HepG2 (cell line): Measurements from ENCODE around the gene FBP1. TPM values are rescaled to one million over a fixed set of nuclear protein-coding genes. Genes with fewer than 3 reads are reported as not detected.

Experiments used
- ATAC-seq: fragments of 200-7000 bp; cut with Tn5 transposase; 3 replicates; pipeline ENCODE4 v1.9.1; 2020; ENCODE audit warnings: mild to moderate bottlenecking, moderate library complexity
- BruUV-seq: library from RNA; stranded (reverse); fragments of 400-500 nt; replicated peaks from 2 replicates; lab custom pipeline; 2021; lab: Mats Ljungman, UMichigan
- CTCF ChIA-PET: fragments of 300-600 bp; formaldehyde crosslinking; extraction: SDS; loops from one replicate; lab custom pipeline; 2021; ENCODE audit warnings: low total read pairs, inconsistent platforms, low intra/inter-chr PET ratio; lab: Yijun Ruan, JAX
- POLR2A ChIA-PET: fragments of 350-600 bp; sonication (Branson Sonifier 250); formaldehyde crosslinking; loops from one replicate; lab custom pipeline; 2020; ENCODE audit warnings: antibody characterized with exemption, inconsistent platforms; lab: Yijun Ruan, JAX
- DNase-seq: peaks from one replicate; pipeline ENCODE4 v3.0.0-alpha.2; 2015; ENCODE audit warnings: low spot score
- FAIRE-seq: peaks from 3 replicates; lab custom pipeline; 2011; peaks lifted over from hg19 to GRCh38; lab: Jason Lieb, UNC
- H2AFZ ChIP-seq: one replicate; pipeline ENCODE4 v1.6.1; 2011; ENCODE audit warnings: low read length, inconsistent platforms
- H3K27ac ChIP-seq: fragments of 300-600 bp; 3 replicates; pipeline ENCODE4 v1.8.0; 2011; ENCODE audit warnings: mixed run types, mild to moderate bottlenecking, mixed read lengths, low read length, inconsistent platforms; ENCODE audit not compliant: insufficient read depth; ENCODE audit errors: extremely low read length
- H3K27me3 ChIP-seq, 2 experiments: fragments of 200-600 bp in 1 of 2; 2 replicates in 1 of 2; 3 replicates in 1 of 2; pipeline versions ENCODE4 v1.6.0 to v1.8.0; 2011; ENCODE audit warnings: low read length in 2 of 2, mild to moderate bottlenecking in 2 of 2, moderate library complexity in 2 of 2, inconsistent platforms in 1 of 2; ENCODE audit not compliant: insufficient read depth in 2 of 2, control insufficient read depth in 1 of 2
- H3K36me3 ChIP-seq, 2 experiments: fragments of 200-600 bp in 1 of 2; replicated peaks in 1 of 2; 2 replicates in 1 of 2; 3 replicates in 1 of 2; pipeline versions ENCODE4 v1.5.1 to v1.8.0; 2011; ENCODE audit warnings: low read length in 2 of 2, inconsistent platforms in 1 of 2; ENCODE audit not compliant: insufficient read depth in 2 of 2, control insufficient read depth in 1 of 2
- H3K4me1 ChIP-seq: 2 replicates; pipeline ENCODE4 v1.5.1; 2012; ENCODE audit warnings: low read length, inconsistent platforms; ENCODE audit not compliant: insufficient read depth
- H3K4me2 ChIP-seq: 2 replicates; pipeline ENCODE4 v1.6.0; 2011; ENCODE audit warnings: low read depth, low read length, inconsistent platforms
- H3K4me3 ChIP-seq, 3 experiments: fragments of 200-600 bp in 1 of 3; sonication (generic), shearing (Covaris generic) in 1 of 3; replicated peaks in 1 of 3; 2 replicates each; pipeline ENCODE4 v1.5.1; 2011 to 2016; ENCODE audit warnings: low read length in 3 of 3, inconsistent platforms in 2 of 3, low read depth in 2 of 3, mild to moderate bottlenecking in 2 of 3, control low read depth in 1 of 3, mixed read lengths in 1 of 3; ENCODE audit not compliant: insufficient read depth in 1 of 3
- H3K79me2 ChIP-seq: one replicate; pipeline ENCODE4 v1.6.1; 2011; ENCODE audit warnings: low read length, inconsistent platforms; ENCODE audit not compliant: insufficient read depth
- H3K9ac ChIP-seq: 2 replicates; pipeline ENCODE4 v1.6.0; 2011; ENCODE audit warnings: mild to moderate bottlenecking, low read depth, low read length, inconsistent platforms; ENCODE audit not compliant: insufficient read depth
- H3K9me3 ChIP-seq: 2 replicates; pipeline ENCODE4 v1.5.1; 2012; ENCODE audit warnings: mild to moderate bottlenecking, low read length
- H4K20me1 ChIP-seq: 2 replicates; pipeline ENCODE4 v1.6.0; 2011; ENCODE audit warnings: inconsistent platforms, mild to moderate bottlenecking, low read length, moderate library complexity; ENCODE audit not compliant: insufficient read depth
- BRD4 ChIP-seq: sonication (generic); formaldehyde crosslinking; IDR thresholded peaks from 2 replicates; pipeline ENCODE4 v1.4.0; 2020; ENCODE audit warnings: missing genetic modification reagents
- HNRNPK ChIP-seq: fragments of 200-400 bp; formaldehyde crosslinking; IDR thresholded peaks from 2 replicates; pipeline ENCODE4 v1.6.1; 2018; ENCODE audit warnings: low read length, low read depth, moderate library complexity, mild to moderate bottlenecking; ENCODE audit not compliant: poor library complexity, severe bottlenecking
- KAT2B ChIP-seq: fragments of 150-350 bp; IDR thresholded peaks from 2 replicates; pipeline ENCODE4 v1.6.1; 2014; ENCODE audit warnings: low read depth, low read length, borderline replicate concordance
- NFE2L2 ChIP-seq: fragments of 150-350 bp; IDR thresholded peaks from 2 replicates; pipeline ENCODE4 v1.6.1; 2014; ENCODE audit warnings: low read length
- SNAPC4 ChIP-seq: sonication (generic); formaldehyde crosslinking; IDR thresholded peaks from 2 replicates; pipeline ENCODE4 v1.4.0; 2020; ENCODE audit warnings: mild to moderate bottlenecking, missing genetic modification reagents
- ZNF496 ChIP-seq: sonication (generic); formaldehyde crosslinking; IDR thresholded peaks from 2 replicates; pipeline ENCODE4 v1.8.1; 2023; ENCODE audit warnings: mild to moderate bottlenecking, moderate library complexity, missing genetic modification reagents; ENCODE audit not compliant: insufficient replicate concordance
- ZNF652 ChIP-seq: IDR thresholded peaks from 2 replicates; pipeline ENCODE4 v1.6.1; 2016; ENCODE audit warnings: low read depth, borderline replicate concordance
- ZNF670 ChIP-seq: sonication (generic); formaldehyde crosslinking; IDR thresholded peaks from 2 replicates; pipeline ENCODE4 v1.8.0; 2022; ENCODE audit warnings: mild to moderate bottlenecking, missing genetic modification reagents, borderline replicate concordance
- WGBS: methylation state at CpG from one replicate; pipeline ENCODE4 v1.1.6; 2017; ENCODE audit warnings: low lambda C conversion rate; 5-methylcytosine and 5-hydroxymethylcytosine counted together
- in situ Hi-C: cut with HindIII; loops from 2 replicates; pipeline ENCODE4 v1.10.0; 2017; ENCODE audit warnings: low pct_unique_long_range_greater_than_20kb; ENCODE audit not compliant: extremely low pct_ligation_motif_present
- intact Hi-C: fragments of 100-400 bp; cut with micrococcal nuclease; formaldehyde crosslinking; loops from one replicate; pipeline ENCODE4 v1.10.0; 2022; ENCODE audit not compliant: unreplicated experiment
- polyA plus RNA-seq, 8 experiments: library from polyadenylated mRNA; depleted of rRNA in 3 of 8; stranded (reverse) in 7 of 8; unstranded in 1 of 8; fragments of >200 nt; fragmentation: Illumina TruSeq in 4 of 8; extraction: Trizol in 4 of 8; gene quantifications; 2 replicates each; pipeline versions ENCODE4 v1.2.1 to v1.2.3, GENCODE V29; 2011 to 2016; ENCODE audit warnings: low read depth in 4 of 8, missing spikeins in 1 of 8, mixed read lengths in 1 of 8; ENCODE audit not compliant: insufficient read depth in 1 of 8
- total RNA-seq, 5 experiments: library from RNA; depleted of rRNA; stranded (reverse); fragments of >200 nt; fragmentation: Illumina TruSeq; extraction: Trizol; gene quantifications; 2 replicates each; pipeline ENCODE4 v1.2.3, GENCODE V29; 2016; ENCODE audit warnings: low read depth in 1 of 5

Gene FBP1
- total and polyA plus RNA-seq, 2 of the 13 experiments (the other 11 are each of a cell fraction or from before 2014, with no cell fraction given) = 0.29 to 0.53 TPM

- H3K27ac ChIP-seq = no peak overlapping the region
- ATAC-seq (no peak; the same call in 2 of the 3 replicates), FAIRE-seq (no peak), DNase-seq (no peak)
- WGBS = 53% methylated on average over 15 of the region's 17 CpGs
- H3K4me3 ChIP-seq = no peak overlapping the region
- no peak for TF ChIP-seq BRD4 (CRISPR knock-in tag)
- no peak for TF ChIP-seq NFE2L2
- no peak for TF ChIP-seq ZNF670
- TF ChIP-seq KAT2B = no peak
- TF ChIP-seq ZNF496 (CRISPR knock-in tag) = no peak
- no peak for TF ChIP-seq SNAPC4 (CRISPR knock-in tag)
- no peak for TF ChIP-seq HNRNPK
- no peak for TF ChIP-seq ZNF652 (CRISPR knock-in tag)
- intact Hi-C loops (no loop called here), in situ Hi-C loops (no loop called here)
- no peaks in the 10 kb centered on the region for H3K9me3 ChIP-seq
- POLR2A ChIA-PET = no interaction called here
- no peak overlapping the region for H2AFZ ChIP-seq
- no peaks in the 10 kb centered on the region for H4K20me1 ChIP-seq
- H3K4me2 ChIP-seq = no peak overlapping the region
- H3K27me3 ChIP-seq = peaks cover 4 to 19% of the 10 kb centered on the region in 2 experiments; a peak in 3 of 5 replicates
- BruUV-seq = no TSS peak
- H3K36me3 ChIP-seq = no peaks in the 10 kb centered on the region
- no peaks in the 10 kb centered on the region for H3K79me2 ChIP-seq
- no peak overlapping the region for H3K9ac ChIP-seq
- CTCF ChIA-PET = no interaction called here
- H3K4me1 ChIP-seq = peaks cover 3% of the 10 kb centered on the region; the same call in 1 of the 2 replicates
Measured at GRCh38 chr9:94638335-94639060, 820 bp downstream of the FBP1 start.
